HG03457 (cell line): ENCODE measurements around the gene ZBTB21.
"Not testable (repeated sequence)": the region's sequence is repeated elsewhere in the genome, so short reads cannot be mapped to it uniquely, and the experiment has no call there.

Experiments used
- ATAC-seq: cut with Tn5 transposase; IDR thresholded peaks from one replicate; pipeline ENCODE4 v1.9.1; 2021; ENCODE audit warnings: moderate number of reproducible peaks; ENCODE audit not compliant: unreplicated experiment

Gene ZBTB21

DNA sequence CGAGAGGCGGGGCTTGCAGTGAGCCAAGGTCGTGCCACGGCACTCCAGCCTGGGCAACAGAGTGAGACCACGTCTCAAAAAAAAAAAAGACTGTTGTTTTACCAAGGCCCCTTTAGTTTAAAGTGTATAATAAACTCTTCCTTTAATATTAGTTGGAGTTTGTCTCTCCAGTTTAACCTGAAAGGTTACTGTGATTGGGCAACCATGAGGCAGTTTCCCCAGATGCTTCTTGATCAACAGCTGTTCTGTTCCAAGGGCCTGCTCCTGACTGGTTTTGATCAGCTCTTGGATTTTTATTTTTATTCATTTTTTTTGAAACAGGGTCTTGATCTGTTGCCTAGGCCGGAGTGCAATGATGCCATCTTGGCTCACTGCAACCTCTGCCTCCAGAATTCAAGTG, 38.3 kb downstream of the ZBTB21 start:
- no peak for ATAC-seq

DNA sequence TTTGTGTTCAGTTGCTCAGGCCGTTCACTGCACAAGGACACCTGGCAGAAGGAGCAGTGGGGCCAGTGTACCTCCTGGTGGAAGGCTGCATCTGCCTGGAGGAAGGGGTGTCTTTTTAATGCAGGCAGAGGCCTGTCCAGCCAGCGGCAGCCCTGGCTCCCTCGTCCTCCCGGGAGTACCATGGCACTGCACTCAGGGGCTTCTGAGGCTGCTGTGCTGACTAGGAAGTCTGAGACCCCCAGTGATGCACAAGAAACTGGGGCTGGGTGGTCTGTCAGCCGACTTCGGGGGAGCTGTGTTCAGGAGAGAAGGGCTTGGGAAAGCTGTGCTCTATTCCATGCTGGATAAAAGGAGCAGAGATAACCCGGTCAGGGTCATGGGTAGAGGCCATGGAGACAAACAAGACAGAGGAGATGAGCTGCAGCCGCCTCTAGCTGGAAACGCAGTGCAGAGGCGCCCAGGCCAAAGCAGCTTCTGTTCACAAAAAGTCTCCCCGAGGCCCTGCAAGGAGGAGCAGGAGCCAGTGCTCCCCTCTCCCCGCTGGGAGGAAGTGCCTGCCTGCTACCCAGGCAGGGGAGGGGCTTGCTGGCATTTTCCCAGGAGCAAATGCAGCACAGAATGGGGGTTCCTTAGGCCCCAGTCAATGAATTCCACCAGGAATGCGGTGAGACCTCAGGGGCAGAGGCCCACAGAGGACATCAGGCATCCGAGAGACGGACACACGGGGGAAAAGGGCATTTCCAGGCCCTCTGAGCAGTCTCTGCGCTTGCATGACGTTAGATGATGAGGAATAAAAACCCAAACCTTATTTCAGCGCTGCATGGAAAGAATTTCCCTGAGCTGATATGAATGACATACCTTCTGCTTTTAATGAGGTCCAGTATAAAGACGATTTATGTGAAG, 39.2 kb downstream of the ZBTB21 start:
- no peak for ATAC-seq

DNA sequence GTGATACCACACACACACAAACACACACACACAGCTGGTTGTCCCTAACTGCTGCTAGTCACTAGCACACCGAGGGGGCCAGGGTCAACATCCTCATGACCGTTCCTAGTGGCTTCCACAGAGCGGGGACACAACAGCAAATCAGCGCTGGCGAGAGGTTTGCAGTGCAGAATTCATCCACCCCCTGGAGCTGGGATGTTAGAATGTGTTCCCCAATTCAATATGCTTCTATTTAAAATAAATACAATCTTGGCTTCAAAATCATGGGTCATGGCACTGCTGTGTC, 40.1 kb downstream of the ZBTB21 start:
- no peak for ATAC-seq

DNA sequence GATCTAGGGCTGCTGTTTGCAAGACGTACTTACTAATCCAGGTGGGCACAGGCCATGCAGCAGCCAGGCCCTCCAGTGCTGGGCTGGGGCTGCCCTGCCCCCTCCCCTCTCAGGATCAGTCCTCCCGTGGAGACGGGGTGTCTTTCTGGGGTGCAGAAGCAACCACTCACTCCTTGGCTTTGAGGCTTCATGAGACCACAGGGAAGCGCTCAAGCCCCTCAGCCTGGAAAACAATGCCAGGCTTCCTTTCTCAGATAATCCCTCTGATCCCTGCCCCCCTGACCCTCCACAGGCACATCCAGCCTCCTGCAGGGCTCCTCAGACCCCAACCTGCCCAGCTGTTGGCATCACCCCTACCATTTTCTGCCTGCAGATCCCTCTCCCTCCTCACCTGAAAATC, 42.5 kb downstream of the ZBTB21 start:
- ATAC-seq: no peak

DNA sequence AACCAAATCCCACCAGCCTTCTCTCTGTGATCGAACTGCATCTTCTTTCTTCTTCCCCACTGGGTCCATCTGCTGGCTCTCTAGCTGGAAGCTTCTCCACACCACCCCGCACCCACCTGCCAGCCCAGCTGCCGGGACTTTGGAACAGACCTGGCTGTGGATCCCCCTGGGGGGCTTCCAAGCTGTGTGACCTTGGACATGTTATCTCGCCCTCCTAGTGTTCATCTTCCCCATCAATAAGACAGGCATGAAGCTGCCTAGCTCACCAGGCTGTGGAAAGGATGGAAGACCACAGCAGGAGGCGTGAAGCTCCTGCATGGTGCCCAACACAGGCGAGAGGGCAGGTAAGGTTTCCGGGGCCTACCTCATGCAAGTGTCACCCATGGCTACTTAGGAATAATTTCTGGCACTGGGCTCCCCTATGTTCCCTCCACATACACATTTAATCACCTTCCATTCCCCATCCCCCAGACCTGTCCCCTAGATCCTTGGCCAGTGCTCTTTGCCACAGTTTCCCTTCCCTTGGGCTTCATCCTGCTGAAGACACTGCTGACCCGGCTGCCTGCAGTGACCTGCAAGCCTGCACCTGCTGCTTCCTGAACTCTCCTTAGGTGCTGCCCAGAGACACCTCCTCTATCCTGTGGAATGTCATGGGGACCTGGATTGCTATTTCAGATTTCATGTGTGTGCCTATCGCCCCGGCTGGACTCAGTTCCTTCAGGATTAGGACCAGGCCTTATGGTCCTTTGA, 43.1 kb downstream of the ZBTB21 start:
- ATAC-seq: no peak

DNA sequence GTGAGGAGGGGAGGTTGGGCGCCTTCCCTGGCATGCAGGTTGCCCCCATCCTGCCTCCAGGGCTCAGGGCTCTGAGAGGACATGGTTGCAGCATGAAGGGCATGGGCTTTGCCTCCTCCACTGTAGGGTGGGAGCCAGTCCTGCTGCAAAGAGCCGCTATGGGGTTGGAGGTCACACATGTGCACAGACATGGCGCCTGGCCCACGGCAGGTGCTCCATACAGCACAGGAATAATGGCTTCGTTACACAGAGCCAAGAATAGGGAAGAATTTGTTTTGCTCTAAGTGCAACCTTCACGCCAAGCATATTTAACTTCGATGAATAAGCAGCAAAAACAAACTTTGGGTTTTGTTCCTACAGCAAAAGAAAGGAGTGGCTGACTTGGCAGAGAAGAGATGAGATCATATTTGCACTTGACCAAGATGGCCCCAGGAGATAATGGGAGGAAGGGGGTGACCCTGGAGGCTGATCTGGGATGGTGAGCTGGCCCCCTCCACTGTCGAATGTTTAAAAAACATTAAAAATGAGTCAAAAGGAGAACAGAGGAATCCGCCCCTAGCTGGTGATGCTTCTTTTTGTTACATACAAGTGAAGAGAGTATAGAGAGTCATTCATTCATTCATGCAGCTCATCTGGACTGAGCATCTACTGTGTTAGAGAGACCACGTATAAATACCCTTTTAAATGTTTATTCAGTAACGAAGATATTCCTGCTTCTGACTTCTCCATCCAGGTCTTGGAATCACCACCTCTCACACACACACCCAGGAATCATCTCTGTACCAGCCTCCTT, 43.9 kb downstream of the ZBTB21 start:
- no peak for ATAC-seq

DNA sequence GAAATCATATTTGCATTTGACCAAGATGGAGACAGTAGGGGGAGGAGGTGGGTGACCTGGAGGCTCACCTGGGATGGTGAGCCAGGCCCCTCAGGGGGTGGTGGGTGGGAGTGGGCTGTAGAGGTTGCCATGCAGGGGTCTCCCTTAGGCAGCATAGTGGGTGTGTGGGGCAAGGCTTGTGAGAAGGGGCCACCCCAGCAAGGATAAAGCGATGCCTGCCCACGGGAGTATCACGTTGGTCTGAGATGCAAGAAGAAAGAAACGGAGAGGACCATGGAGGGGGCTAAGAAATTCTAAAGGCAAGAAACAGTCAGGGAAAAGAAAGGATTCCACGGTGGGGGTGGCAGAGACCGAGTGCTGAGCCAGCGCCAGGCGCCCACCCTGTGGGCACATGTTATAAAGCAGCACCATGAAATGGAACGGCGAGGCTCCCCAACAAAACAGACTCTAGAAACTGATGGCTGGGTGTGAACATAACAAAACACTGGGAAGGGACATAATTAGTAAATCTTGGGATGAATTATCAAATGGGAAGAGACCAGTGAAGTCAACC, 44.6 kb downstream of the ZBTB21 start:
- ATAC-seq: no peak

DNA sequence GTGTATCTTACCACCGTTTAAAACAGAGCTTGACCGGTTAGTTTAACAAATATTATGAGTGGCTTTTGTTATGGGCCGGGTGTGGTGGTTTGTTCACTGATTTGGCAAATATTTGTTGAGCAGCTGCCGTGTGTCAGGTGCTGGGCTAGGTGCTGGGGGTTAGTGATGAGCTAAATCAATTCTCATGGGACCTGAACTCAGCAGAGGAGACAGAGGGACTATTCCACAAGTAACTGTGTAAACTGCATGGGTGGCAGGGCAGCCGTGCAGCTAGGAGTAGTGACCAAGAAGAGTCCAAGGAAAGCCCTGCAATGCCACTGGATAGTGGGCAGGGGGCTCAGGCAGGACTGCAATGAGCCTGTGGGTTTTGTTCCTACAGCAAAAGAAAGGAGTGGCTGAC, 45.1 kb downstream of the ZBTB21 start:
- ATAC-seq: no peak

DNA sequence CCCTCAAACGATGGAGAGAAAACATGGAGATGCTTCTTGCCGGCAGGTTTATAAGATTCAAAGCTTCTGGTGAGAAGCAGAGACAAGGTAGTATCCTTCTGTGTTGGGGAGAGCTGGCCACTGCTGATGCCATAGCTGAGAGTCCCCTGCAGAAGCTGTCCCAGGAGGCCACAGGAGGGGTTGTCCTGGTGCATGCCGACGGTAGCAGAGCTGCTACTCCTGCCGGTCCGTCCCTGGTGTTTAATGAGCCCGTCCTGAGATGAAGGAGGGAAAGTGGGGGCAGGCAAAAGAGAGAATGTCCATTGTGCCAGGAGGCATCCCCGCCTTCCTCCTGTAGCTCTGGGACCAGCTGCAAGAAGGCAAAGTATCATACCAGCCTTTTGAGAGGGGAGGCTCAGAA, 46.0 kb downstream of the ZBTB21 start:
- no peak for ATAC-seq

DNA sequence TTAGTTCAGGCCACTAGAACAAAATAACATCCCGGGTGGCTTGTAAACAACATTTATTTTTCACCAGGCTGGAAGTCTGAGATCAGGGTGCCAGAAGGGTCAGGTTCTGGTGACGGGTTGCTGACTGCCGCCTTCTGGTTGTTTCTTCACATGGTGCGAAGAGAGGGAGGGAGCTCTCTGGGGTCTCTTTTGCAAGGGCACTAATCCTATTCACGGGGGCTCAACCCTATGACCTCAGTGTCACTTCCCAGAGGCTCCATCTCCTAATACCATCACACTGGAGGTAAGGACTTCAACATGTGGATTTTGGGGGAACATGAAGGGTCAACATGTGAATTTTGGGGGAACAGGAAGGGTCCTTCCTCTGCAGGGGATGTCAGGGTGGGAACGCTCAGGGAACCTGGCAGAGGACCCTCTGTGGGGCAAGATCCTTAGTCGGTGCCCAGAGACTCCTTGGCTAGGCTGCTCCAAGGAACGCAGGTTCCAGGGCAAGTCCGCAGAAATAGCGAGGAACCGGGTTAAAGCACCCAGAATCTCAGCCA, 47.7 kb downstream of the ZBTB21 start:
- ATAC-seq: no peak

DNA sequence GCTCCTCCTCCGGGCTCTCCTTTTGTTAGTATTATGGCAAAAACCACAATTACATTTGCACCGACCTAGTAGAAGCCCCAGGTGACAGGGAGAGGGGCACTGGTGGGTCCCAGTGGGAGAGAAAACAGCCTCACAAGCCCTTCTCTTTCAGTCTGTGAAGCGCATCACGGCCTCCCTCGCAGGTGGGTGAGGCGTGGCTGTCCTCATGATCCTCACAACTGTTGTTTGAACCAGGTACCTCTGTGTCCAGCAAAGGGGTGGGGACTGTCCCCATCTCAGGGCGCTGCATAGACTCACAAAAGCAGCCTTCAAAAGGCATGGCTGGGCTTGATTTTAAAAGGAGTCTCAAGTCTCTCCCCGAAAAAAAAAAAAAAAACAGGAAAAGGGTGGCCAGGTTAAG, 48.4 kb downstream of the ZBTB21 start:
- ATAC-seq: no peak

DNA sequence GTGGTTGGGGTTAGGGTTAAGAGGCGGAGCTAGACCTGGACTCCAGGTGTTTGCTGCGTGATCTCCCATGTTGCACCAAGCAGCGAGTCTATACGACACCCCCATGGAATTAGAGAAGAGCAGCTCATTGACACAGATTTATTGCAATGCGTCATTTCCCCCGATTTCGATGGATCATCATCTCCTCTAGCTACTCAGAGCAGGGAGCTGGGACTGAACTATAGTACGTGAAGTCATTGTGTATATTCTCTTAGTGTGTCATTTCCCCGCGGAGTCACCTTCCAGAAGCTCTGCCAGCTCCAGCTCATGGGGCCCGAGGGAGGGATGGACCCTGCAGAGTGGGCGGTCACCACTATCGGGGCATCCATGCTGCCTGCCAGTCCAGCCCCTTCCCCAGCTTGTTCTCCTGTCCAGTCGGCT, 48.9 kb downstream of the ZBTB21 start:
- ATAC-seq: no peak

DNA sequence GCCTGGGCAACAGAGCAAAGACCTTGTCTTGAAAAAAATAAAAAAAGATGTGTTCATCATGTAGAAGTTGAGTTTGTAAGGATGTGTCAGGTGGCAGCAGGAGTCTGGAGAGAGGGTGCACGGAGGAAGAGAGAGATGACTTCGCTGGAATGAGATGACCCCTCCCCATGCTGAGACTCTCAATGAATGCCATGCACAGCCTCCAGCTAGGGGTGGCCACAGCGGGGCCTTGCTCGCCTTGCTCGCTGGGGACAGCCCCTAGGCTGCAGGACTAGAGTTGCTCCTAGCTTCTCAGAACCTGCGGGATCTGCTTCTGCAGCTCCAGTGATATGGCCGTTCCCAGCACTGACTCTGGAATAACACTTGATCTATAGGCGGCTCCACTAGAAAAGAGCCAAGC, 49.8 kb downstream of the ZBTB21 start:
- no peak for ATAC-seq

DNA sequence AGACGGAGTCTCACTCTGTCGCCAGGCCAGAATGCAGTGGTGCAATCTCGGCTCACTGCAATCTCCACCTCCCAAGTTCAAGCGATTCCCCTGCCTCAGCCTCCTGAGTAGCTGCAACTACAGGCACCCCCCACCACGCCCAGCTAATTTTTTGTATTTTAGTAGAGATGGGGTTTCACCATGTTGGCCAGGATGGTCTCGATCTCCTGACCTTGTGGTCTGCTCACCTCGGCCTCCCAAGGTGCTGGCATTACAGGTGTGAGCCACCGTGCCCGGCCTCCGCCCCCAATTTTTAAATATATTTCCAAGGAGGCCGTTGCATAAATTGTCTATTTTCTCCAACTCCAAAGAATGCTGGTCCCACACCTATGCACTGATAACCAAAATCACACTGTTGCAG, 50.5 kb downstream of the ZBTB21 start:
- ATAC-seq: not testable (repeated sequence)

DNA sequence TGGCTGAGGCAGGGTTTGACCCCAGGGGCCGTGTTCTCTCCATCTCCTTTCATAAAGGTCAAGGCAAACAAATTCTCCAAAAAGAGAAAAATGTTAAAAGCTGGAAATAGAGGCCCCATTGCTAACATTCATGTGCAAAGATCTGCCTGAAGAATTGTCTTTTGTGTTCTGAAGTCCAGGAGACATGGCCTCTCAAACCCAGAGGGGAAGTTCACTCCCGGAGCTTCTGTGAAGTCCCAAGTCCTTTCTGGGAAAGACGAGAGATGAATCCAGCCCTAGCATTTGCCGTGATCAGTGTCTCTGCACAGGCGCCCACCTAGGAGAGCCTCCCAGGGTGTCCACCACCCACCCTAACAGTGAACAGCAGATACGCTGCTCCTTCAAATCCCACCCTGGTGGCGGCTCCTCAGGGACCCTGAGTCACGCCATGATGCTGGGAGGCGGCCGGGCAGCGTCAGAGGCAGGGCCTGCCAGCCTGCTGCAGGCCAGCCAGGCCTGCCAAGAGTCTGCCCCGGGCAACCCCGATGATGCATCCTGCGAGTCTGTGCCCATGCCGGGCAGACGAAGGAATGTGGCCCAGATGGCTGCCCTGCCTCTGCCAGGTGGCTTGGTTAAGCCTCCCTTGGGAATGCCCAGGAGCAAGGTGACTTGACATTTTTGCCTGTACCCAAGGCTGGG, 51.1 kb downstream of the ZBTB21 start:
- no peak for ATAC-seq

DNA sequence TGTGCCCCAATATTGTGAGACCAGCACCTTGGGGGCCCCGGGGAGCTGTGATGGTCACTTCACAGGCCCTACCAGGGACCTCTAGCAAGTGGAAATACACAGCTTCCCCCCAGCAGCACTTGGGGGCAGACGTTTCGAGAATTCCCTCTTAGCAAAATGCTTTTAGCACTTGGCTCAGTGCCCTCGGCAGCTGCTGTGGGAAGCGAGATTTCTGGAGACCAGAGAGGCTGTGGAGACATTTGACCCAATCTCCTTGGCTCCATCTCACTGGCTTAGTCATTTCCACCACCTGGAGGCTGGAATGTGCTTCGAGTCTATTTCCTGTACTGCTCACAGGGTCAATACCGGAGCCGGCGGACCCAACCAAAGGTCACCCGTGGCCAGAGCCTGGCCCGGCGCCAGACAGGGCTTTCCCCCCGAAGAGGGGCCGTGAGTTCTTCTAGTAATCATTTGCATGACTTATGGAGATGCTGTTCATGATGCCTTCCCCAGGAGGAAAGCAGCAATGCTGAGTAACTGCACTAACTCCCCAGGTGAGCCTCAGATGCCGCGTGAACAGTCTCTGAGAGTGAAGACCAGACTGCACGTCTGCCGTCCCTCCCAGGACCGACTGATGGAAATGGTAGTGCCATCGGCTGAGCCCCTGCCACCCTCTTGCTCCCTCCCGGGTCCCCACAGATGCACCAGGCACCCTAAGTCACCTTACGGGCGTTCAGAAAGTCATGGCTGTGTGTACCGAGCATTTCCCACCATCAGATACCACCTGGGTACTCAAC, 52.0 kb downstream of the ZBTB21 start:
- no peak for ATAC-seq

DNA sequence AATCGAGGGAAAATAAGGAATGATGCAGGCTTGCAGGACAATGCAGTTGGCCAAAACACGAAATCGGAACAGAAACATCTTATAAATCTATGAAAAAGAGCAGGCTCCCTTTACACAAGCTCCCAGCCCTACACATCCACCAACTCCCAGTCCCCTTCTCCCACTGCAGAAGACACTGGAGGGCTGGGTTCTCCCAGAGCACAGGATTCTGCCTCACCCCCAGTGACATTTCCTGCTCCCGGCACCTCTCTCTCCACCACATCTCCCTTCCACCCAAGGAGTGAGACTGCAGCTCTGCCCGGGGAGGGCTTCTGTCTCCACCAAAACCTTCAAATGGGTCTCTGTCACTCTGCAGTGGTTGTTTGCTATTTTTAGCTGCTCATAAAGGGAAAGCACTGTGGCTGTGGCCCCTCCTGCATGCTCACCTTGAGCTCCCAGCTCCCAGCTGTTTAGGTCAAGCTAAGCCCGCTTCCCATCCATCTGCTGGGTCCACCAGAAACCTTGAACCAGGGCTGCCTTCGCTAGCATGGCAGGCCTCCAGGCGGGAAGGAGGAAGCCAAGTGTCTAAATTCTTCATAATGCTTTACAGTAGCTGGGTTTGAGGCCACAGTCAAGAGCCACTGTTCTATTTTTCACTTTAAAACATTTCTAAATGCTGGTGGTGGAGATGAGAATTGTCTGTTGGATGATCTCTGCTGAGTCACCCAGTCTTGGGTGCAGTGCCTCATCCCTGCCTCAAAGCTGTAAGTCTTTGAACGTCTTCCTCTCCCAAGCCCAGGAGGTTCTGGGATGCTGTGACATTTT, 53.0 kb downstream of the ZBTB21 start:
- no peak for ATAC-seq

DNA sequence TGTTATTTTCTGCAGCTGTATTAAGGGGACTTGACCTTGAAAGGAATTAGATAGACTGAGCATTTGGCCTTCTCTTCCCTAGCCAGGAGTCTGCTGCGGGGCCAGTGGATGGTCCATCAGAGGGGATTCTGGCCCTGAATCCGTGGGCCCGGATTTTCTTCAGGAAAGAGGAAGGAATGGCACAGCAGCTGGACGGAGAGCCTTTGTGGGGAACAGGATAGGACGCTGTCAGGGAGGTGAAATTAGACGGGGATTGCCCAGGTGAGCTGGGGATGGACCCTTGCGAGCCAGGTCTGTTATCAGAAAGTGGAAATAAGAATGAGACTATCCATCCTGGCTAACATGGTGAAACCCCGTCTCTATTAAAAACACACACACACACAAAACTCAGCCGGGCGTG, 54.6 kb downstream of the ZBTB21 start:
- ATAC-seq: no peak
